HepG2 (cell line): ENCODE data around the gene DLEC1. TPM values are rescaled to one million over a fixed set of nuclear protein-coding genes. Genes with fewer than 3 reads are reported as not detected.

ENCODE experiments used
- AGO2 ChIP-seq: fragments of 200-400 bp; formaldehyde crosslinking; optimal IDR thresholded peaks from 2 replicates; pipeline ENCODE3; 2017; ENCODE audit warnings: mild to moderate bottlenecking, low read depth, low read length, moderate library complexity
- BCL6 ChIP-seq: IDR thresholded peaks from 2 replicates; pipeline ENCODE4 v1.6.1; 2016; ENCODE audit warnings: missing genetic modification reagents, missing compliant biosample characterization
- HMGA1 ChIP-seq: sonication (generic); formaldehyde crosslinking; conservative IDR thresholded peaks from 2 replicates; pipeline ENCODE4 v1.4.0; 2020; ENCODE audit warnings: missing genetic modification reagents
- NRL ChIP-seq: sonication (generic); formaldehyde crosslinking; IDR thresholded peaks from 2 replicates; pipeline ENCODE4 v1.5.0; 2020; ENCODE audit warnings: missing genetic modification reagents, mild to moderate bottlenecking, moderate library complexity, borderline replicate concordance
- TBX2 ChIP-seq: sonication (generic); formaldehyde crosslinking; IDR thresholded peaks from 2 replicates; pipeline ENCODE4 v1.5.0; 2020; ENCODE audit warnings: missing genetic modification reagents, mild to moderate bottlenecking, borderline replicate concordance
- TGIF2 ChIP-seq: IDR thresholded peaks from 2 replicates; pipeline ENCODE4 v1.6.1; 2016; ENCODE audit warnings: control low read depth, missing compliant biosample characterization
- polyA plus RNA-seq, 8 experiments: library from polyadenylated mRNA; depleted of rRNA in 3 of 8; stranded (reverse) in 7 of 8; unstranded in 1 of 8; fragments of >200 nt; fragmentation: Illumina TruSeq in 4 of 8; extraction: Trizol in 4 of 8; gene quantifications; 2 replicates each; pipeline versions ENCODE4 v1.2.1 to v1.2.3, GENCODE V29; 2011 to 2016; ENCODE audit warnings: low read depth in 4 of 8, missing spikeins in 1 of 8, mixed read lengths in 1 of 8; ENCODE audit not compliant: insufficient read depth in 1 of 8
- total RNA-seq, 5 experiments: library from RNA; depleted of rRNA; stranded (reverse); fragments of >200 nt; fragmentation: Illumina TruSeq; extraction: Trizol; gene quantifications; 2 replicates each; pipeline ENCODE4 v1.2.3, GENCODE V29; 2016; ENCODE audit warnings: low read depth in 1 of 5
- TF ChIP-seq, protein P1 (sequence below), 2 experiments: fragments of 450-650 bp in 1 of 2; sonication (generic) in 1 of 2; formaldehyde crosslinking in 1 of 2; IDR thresholded peaks; 2 replicates each; pipeline versions ENCODE4 v1.6.1 to v1.8.0; 2016 to 2022; ENCODE audit warnings: antibody characterized with exemption in 1 of 2, mild to moderate bottlenecking in 1 of 2, missing genetic modification reagents in 1 of 2
- TF ChIP-seq, protein P2 (sequence below): sonication (generic); formaldehyde crosslinking; IDR thresholded peaks from 2 replicates; pipeline ENCODE4 v1.4.0; 2020; ENCODE audit warnings: missing genetic modification reagents, borderline replicate concordance

DLEC1 gene
- total and polyA plus RNA-seq, 2 of the 13 experiments (the other 11 are each of a cell fraction or from before 2014, with no cell fraction given), result 0.09 TPM; not detected in 1

GRCh38 chr3:38151667-38152265, 112.8 kb downstream of the DLEC1 start (continued):
- TF ChIP-seq, protein P1, sequence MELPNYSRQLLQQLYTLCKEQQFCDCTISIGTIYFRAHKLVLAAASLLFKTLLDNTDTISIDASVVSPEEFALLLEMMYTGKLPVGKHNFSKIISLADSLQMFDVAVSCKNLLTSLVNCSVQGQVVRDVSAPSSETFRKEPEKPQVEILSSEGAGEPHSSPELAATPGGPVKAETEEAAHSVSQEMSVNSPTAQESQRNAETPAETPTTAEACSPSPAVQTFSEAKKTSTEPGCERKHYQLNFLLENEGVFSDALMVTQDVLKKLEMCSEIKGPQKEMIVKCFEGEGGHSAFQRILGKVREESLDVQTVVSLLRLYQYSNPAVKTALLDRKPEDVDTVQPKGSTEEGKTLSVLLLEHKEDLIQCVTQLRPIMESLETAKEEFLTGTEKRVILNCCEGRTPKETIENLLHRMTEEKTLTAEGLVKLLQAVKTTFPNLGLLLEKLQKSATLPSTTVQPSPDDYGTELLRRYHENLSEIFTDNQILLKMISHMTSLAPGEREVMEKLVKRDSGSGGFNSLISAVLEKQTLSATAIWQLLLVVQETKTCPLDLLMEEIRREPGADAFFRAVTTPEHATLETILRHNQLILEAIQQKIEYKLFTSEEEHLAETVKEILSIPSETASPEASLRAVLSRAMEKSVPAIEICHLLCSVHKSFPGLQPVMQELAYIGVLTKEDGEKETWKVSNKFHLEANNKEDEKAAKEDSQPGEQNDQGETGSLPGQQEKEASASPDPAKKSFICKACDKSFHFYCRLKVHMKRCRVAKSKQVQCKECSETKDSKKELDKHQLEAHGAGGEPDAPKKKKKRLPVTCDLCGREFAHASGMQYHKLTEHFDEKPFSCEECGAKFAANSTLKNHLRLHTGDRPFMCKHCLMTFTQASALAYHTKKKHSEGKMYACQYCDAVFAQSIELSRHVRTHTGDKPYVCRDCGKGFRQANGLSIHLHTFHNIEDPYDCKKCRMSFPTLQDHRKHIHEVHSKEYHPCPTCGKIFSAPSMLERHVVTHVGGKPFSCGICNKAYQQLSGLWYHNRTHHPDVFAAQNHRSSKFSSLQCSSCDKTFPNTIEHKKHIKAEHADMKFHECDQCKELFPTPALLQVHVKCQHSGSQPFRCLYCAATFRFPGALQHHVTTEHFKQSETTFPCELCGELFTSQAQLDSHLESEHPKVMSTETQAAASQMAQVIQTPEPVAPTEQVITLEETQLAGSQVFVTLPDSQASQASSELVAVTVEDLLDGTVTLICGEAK (IDR thresholded peaks at IDR 0.05), result no peak
- TF ChIP-seq, protein P1 (CRISPR knock-in tag; IDR thresholded peaks at IDR 0.05), result no peak
- no peak for TF ChIP-seq NRL (CRISPR knock-in tag)
- TF ChIP-seq, protein P2, sequence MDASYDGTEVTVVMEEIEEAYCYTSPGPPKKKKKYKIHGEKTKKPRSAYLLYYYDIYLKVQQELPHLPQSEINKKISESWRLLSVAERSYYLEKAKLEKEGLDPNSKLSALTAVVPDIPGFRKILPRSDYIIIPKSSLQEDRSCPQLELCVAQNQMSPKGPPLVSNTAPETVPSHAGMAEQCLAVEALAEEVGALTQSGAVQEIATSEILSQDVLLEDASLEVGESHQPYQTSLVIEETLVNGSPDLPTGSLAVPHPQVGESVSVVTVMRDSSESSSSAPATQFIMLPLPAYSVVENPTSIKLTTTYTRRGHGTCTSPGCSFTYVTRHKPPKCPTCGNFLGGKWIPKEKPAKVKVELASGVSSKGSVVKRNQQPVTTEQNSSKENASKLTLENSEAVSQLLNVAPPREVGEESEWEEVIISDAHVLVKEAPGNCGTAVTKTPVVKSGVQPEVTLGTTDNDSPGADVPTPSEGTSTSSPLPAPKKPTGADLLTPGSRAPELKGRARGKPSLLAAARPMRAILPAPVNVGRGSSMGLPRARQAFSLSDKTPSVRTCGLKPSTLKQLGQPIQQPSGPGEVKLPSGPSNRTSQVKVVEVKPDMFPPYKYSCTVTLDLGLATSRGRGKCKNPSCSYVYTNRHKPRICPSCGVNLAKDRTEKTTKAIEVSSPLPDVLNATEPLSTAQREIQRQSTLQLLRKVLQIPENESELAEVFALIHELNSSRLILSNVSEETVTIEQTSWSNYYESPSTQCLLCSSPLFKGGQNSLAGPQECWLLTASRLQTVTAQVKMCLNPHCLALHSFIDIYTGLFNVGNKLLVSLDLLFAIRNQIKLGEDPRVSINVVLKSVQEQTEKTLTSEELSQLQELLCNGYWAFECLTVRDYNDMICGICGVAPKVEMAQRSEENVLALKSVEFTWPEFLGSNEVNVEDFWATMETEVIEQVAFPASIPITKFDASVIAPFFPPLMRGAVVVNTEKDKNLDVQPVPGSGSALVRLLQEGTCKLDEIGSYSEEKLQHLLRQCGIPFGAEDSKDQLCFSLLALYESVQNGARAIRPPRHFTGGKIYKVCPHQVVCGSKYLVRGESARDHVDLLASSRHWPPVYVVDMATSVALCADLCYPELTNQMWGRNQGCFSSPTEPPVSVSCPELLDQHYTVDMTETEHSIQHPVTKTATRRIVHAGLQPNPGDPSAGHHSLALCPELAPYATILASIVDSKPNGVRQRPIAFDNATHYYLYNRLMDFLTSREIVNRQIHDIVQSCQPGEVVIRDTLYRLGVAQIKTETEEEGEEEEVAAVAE (CRISPR knock-in tag), result no peak
- TF ChIP-seq BCL6 (CRISPR knock-in tag), result no peak
- no peak for TF ChIP-seq HMGA1 (CRISPR knock-in tag)
- no peak for TF ChIP-seq TGIF2 (CRISPR knock-in tag)
- TF ChIP-seq TBX2 (CRISPR knock-in tag), result no peak
- no peak for TF ChIP-seq AGO2
